Upper lobe of left lung (tissue), 4 donors: ENCODE results near the gene PLEKHA1.
A peak's percentile ranks its signal among the peaks of the same experiment; 100 is the strongest.

Experiments
- EP300 ChIP-seq, 4 donors: sonication (generic); formaldehyde crosslinking; IDR thresholded peaks; one replicate each; pipeline ENCODE4 v1.5.1; 2017; ENCODE audit warnings: antibody characterized with exemption in 4 of 4, control low read depth in 2 of 4
- POLR2AphosphoS5 ChIP-seq, 2 donors: sonication (generic); formaldehyde crosslinking; IDR thresholded peaks; one replicate each; pipeline ENCODE4 v1.5.1; 2017; ENCODE audit warnings: antibody characterized with exemption in 2 of 2
- TF ChIP-seq, protein P1 (sequence below), 6 experiments: fragments of 450-650 bp in 4 of 6; fragments of 200-600 bp in 2 of 6; sonication (generic) in 2 of 6; IDR thresholded peaks; one replicate each; pipeline ENCODE4 v1.5.1; 2016 to 2019; ENCODE audit warnings: antibody characterized with exemption in 6 of 6

DNA sequence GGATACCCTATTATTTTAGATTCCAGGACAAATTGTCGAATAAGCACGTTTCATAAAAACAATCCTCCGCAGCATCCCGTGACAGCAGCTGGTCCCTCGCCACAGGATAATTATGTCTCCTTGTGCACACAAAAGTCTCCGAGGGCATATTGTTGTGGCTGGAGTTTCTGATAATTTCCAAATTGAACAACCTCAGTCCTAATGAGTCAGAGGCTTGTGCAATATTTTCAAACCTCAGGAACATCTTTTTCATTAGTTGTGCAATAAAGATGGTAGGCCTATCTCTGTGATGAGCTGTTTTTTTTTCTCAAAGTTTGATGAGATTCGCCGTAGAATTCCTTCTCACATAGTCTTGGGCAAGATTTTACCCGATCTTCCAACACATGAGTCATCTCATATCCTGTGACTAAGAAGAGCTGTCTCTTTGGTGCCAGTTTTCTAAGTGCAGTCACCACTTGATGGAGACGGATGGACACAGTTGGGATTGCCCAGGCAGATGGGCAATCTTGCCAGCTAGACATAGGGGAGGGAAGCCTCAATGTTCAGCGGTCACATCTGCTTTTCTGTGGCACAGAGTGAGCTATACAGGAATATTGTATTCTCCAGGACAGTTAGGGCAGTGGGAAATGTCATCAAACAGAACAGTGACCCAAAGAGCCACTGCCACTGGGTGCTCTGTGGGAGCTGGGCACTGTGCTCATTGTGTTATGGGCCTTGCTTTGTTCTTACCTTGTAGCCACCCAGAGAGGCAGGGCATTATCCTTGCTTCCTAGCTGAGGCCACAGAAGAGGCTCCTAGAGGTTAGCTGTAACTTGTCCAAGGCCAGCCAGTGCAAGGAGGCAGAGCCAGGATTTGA, 94.6 kb downstream of the PLEKHA1 start:
- TF ChIP-seq EP300 (IDR thresholded peaks at IDR 0.05) = no peak
- TF ChIP-seq POLR2AphosphoS5 (IDR thresholded peaks at IDR 0.05) = peak in 1 of 2 donors; percentile 46
- TF ChIP-seq, protein P1, sequence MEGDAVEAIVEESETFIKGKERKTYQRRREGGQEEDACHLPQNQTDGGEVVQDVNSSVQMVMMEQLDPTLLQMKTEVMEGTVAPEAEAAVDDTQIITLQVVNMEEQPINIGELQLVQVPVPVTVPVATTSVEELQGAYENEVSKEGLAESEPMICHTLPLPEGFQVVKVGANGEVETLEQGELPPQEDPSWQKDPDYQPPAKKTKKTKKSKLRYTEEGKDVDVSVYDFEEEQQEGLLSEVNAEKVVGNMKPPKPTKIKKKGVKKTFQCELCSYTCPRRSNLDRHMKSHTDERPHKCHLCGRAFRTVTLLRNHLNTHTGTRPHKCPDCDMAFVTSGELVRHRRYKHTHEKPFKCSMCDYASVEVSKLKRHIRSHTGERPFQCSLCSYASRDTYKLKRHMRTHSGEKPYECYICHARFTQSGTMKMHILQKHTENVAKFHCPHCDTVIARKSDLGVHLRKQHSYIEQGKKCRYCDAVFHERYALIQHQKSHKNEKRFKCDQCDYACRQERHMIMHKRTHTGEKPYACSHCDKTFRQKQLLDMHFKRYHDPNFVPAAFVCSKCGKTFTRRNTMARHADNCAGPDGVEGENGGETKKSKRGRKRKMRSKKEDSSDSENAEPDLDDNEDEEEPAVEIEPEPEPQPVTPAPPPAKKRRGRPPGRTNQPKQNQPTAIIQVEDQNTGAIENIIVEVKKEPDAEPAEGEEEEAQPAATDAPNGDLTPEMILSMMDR (IDR thresholded peaks at IDR 0.05) = no peak
